Muscle layer of duodenum (tissue), 2 donors: ENCODE results near the gene AMBP.

Experiments used
- H3K27ac ChIP-seq: one replicate; pipeline ENCODE4 v1.7.0; 2013; ENCODE audit warnings: mild to moderate bottlenecking, low read length
- H3K27me3 ChIP-seq: one replicate; pipeline ENCODE4 v1.7.0; 2013; ENCODE audit warnings: low read depth, mild to moderate bottlenecking, control low read depth, low read length
- H3K36me3 ChIP-seq, 2 donors: one replicate each; pipeline ENCODE4 v1.7.0; 2013; ENCODE audit warnings: low read length in 2 of 2, control low read depth in 1 of 2, mild to moderate bottlenecking in 1 of 2; ENCODE audit not compliant: insufficient read depth in 2 of 2, control insufficient read depth in 1 of 2
- H3K4me1 ChIP-seq, 2 donors: one replicate each; pipeline ENCODE4 v1.7.0; 2013; ENCODE audit warnings: low read length in 2 of 2, mild to moderate bottlenecking in 2 of 2, control low read depth in 1 of 2, moderate library complexity in 1 of 2; ENCODE audit not compliant: insufficient read depth in 2 of 2, control insufficient read depth in 1 of 2
- H3K4me3 ChIP-seq, 2 donors: one replicate each; pipeline ENCODE4 v1.7.0; 2013; ENCODE audit warnings: low read length in 2 of 2, low read depth in 1 of 2, mild to moderate bottlenecking in 1 of 2
- H3K9me3 ChIP-seq, 2 donors: one replicate each; pipeline ENCODE4 v1.7.0; 2013; ENCODE audit warnings: low read length in 2 of 2, control low read depth in 1 of 2, mild to moderate bottlenecking in 1 of 2; ENCODE audit not compliant: control insufficient read depth in 1 of 2
- donor health status: healthy.

AMBP gene

DNA sequence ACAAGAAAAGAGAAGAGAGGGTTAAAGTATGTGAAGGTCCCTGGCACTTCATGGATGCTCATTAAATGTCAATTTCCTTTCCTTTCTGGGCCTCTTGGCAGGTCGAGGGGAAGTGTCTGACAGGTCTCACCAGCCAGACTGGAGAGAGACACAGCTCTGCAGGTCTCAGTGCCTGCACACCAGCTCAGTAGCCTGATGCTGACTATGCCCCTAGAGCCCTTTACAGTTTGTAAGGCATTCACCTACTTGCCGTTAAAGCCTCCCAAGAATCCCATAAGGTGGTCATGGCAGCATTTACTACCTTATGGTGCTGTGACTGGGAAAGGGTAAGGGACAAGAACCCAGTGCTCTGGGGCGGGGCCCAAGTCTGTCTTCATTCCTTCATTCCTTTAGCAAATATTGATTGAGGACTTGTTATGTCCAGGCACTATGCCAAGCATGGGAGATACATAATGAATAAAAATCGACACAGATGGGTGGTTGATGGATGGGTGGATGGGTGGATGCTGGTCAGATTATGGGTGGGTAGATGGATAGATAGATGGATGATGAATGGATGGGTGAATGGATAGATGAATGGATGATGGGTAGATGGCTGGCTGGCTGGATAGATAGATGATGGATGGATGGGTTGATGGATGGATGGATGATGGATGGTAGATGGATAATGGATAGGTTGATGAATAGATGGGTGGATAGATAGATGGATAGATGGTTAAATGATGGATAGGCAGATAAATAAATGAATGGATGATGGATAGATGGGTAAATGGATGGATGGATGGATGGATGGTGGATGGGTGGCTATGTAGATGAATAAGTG, 42.3 kb upstream of the AMBP start:
- H3K27me3 ChIP-seq, result no peaks in the 10 kb centered on the region
- no peak overlapping the region for H3K4me3 ChIP-seq
- no peaks in the 10 kb centered on the region for H3K36me3 ChIP-seq
- H3K4me1 ChIP-seq, result no peaks in the 10 kb centered on the region
- H3K27ac ChIP-seq, result no peak overlapping the region
- H3K9me3 ChIP-seq, result no peaks in the 10 kb centered on the region

DNA sequence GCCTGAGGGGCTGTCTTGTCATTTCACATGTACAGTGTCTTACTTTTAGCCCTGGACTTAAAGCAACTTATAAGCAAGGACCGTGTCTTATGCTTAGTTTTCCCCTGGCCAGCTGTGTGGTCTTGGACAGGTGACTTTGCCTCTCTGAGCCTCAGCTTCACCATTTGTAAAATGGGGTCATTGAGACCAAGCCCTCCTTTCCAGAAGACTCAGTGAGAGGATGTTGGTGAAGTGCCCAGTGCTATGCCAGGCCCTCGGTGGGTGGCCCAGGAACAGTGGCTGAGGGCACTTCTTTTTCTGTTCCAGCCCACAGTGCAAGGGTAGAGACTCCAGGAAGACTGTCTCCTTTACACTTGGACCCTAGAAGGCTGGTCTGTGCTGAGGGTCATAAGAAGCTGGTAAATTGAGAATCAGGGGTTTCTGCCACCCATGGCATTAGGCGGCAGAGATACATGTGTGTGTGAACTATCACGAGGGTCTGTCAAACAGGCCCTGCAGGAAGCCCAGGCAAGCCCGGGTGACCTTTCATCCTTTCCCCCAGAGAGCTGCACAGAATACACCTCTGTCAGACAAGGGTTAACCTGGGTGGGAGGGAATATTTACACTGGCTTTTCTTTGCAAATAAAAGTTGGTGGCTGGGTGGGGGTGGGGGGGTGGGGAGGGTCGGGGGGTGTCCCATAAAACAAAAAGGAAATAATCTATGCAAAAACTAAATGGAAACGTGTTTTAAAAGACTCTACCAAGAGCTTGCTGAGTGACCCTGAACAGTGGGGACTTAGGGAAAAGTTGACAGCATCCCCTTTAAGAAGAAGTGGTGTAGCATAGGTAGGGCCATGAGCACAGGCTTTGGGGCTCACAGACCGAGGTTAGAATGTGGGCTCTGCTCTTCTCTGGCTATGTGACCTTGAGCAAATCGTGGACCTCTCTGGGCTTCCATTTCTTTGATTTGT, 41.4 kb upstream of the AMBP start:
- H3K27me3 ChIP-seq, result no peaks in the 10 kb centered on the region
- no peaks in the 10 kb centered on the region for H3K4me1 ChIP-seq
- no peak overlapping the region for H3K4me3 ChIP-seq
- no peaks in the 10 kb centered on the region for H3K36me3 ChIP-seq
- no peak overlapping the region for H3K27ac ChIP-seq
- H3K9me3 ChIP-seq, result no peaks in the 10 kb centered on the region

DNA sequence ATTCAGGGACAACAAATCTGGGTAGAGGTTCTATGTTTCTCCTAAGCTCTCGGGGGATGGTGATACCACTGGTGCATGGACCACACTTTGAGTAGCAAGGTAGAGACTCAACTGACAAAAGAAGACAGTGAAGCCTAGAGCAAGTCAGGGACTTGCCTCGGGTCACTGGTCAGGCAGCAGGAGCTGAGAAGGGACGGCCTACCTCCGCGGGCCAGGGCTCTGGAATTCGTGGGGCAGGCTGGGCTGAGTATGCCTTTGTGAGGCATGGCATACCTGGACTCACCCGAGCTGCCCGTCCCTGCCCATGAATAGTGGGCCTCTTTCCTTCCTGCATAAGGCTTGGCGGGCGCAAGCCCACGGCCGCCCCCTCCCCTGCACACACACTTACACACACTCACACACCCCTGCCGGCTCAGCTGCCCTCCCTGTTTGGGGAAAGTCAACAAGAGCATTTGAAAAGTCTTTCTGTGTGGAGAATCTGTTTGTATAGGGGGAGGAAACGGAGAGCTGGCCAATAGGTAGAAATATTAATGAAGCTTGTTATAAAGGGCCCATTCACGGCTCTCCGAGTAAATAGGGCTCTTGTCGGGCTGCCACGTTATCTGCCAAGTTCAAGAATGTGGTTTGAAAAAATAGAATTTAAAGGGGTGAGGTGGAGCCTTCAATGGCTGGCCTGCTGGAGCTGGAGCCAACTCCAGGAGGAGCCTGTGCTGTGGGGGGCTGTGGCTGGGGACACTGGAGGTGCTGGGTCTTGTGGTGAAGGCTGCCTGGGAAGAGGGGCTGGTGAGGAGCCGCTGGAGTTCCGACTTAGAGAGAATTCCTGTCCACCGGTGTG, 40.1 kb upstream of the AMBP start:
- Histone ChIP-seq H3K27ac (no peak overlapping the region), H3K36me3 (no peaks in the 10 kb centered on the region), H3K4me1 (peaks cover 0 to 5% of the 10 kb centered on the region in 2 donors), H3K4me3 (no peak overlapping the region), H3K9me3 (no peaks in the 10 kb centered on the region), H3K27me3 (no peaks in the 10 kb centered on the region)

DNA sequence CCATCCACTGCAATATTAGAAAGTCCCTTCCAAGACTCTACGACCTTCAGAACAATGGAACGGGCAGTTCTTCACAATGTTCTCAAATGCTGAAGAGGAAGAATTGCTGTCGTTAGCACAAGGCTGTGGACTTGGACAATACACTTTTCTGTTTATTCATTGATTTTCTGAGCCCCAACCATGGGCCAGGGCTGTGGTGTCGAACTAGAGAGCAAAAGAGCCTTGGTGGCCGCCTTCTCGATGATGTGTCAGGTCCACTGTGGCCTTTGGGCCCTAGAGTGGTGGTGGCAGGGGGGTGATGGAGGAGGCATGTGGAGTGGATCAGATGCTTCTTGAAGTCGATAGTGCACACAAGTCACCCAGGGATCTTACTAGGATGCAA, 39.5 kb upstream of the AMBP start:
- H3K36me3 ChIP-seq, result no peaks in the 10 kb centered on the region

DNA sequence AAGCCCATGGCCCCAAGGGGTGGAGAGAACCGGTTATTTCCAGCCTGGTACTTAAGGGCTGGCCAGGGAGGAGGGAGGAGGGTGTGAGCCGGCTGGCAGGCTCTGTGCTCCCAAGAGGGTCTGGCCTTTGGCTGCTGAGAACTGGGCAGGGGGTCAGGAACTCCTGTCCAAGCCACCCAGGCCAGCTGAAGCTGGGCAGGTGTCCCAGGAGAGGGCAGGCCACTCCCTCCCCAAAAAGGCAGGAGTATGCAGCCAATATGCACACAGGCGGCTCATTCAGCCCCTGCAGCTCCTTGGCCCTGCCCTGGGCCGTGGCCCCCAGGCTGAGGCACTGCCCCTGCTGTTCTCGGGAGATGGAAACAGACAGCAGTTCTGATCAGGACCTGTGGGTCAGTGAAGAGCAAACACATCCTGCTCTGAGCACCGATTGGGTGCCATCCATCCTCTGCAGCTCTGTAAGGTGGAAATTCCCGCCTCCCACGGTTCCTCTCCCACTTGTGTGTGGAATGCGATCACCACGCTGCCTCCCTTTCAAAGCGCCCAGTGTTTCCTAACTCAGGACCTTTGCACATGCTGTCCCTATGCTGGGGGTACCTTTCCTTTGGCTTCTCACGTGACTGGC, 38.1 kb upstream of the AMBP start:
- H3K9me3 ChIP-seq, result no peaks in the 10 kb centered on the region
- no peaks in the 10 kb centered on the region for H3K27me3 ChIP-seq
- no peaks in the 10 kb centered on the region for H3K36me3 ChIP-seq
- no peak overlapping the region for H3K4me3 ChIP-seq
- peaks cover 0 to 6% of the 10 kb centered on the region in 2 donors for H3K4me1 ChIP-seq
- H3K27ac ChIP-seq, result no peak overlapping the region

More for the DNA sequence above, 39.5 kb upstream of the AMBP start:
- no peaks in the 10 kb centered on the region for H3K27me3 ChIP-seq
- peaks cover 0 to 6% of the 10 kb centered on the region in 2 donors for H3K4me1 ChIP-seq
- no peaks in the 10 kb centered on the region for H3K9me3 ChIP-seq
- no peak overlapping the region for H3K27ac ChIP-seq
- H3K4me3 ChIP-seq, result no peak overlapping the region

DNA sequence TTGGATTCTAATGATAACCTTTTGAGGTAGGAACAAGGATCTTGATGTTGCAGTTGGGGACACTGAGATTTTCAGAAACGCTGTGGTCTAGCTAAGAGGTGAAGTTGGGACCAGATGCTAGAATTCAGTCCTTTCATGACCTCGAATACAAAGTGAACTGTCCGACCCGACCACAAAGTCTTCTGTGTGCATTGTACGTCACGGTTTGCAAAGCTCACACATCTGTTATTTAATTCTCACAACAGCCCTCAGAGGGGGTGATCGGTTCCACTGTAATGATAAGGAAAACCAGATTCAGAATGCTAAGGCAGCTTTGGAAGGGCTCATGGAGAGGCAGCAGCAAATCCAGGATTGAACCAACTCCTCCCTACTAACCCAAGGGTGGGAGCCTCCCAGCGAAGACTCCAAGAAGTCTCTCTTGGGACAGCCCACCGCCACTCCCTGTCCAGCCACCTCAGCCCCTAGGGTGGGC, 37.6 kb upstream of the AMBP start:
- no peak overlapping the region for H3K4me3 ChIP-seq
- no peaks in the 10 kb centered on the region for H3K36me3 ChIP-seq
- H3K27me3 ChIP-seq, result no peaks in the 10 kb centered on the region
- no peaks in the 10 kb centered on the region for H3K9me3 ChIP-seq
- no peak overlapping the region for H3K27ac ChIP-seq
- peaks cover 0 to 6% of the 10 kb centered on the region in 2 donors for H3K4me1 ChIP-seq

DNA sequence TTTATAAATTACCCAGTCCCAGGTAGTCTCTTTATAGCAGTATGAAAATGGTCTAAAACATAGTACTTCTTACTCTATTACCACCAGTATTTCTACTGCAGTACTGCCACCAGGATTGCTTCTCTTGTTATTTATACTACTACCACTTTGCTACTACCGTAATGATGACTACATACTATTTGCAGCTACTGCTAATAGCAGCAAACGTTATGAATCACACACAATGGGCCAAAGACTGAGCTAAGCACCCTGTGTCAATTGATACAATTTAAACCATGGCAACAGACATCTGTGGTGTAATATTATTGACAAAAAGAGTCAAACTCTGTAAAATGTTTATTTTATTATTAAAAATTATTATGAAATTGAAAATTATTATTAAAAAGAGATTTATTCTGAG, 36.3 kb upstream of the AMBP start:
- no peak overlapping the region for H3K27ac ChIP-seq
- H3K27me3 ChIP-seq, result no peaks in the 10 kb centered on the region

DNA sequence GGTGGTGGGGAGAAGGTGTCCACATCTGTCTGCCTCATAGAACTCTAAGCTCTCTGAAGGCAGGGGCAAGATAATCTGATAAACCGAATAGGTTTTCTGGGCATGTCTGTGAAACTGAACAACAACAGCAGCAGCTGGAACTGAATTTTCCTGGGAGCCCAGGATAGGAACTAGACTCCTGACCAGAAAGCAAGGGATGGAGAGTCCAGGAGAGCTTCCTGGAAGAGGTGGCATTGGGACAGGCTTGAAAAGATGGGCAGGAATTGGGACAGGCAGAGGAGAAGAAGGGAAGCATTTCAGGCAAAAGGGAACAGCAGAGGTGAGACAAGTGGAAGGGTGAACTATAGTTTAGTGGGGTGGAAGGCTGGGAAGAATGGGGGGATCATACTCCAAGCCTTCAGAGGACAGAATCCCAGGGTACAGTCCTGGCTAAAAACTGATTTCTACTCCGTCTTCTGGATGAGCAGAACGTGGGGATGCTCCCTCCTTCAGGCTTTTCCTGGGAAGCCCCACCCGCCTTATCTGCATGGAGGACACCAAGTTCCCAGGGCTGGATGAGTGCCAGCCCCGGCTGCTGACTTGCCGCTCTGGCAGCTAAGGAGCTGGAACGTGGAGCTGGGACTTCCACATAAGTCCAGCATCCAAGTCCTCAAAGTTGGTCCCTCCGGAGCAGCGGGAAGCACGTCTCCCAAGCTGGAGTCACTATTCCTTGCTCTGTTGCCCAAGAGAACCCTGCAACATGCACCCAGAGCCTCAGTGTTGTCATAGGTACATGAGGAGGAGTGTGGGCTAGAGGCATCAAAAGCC, 34.9 kb upstream of the AMBP start:
- Histone ChIP-seq H3K9me3 (no peaks in the 10 kb centered on the region), H3K4me1 (peaks cover 0 to 6% of the 10 kb centered on the region in 2 donors), H3K27ac (no peak overlapping the region), H3K4me3 (no peak overlapping the region), H3K27me3 (no peaks in the 10 kb centered on the region), H3K36me3 (no peaks in the 10 kb centered on the region)

More for the DNA sequence above, 36.3 kb upstream of the AMBP start:
- Histone ChIP-seq H3K9me3 (no peaks in the 10 kb centered on the region), H3K4me3 (no peak overlapping the region), H3K36me3 (no peaks in the 10 kb centered on the region), H3K4me1 (peaks cover 0 to 6% of the 10 kb centered on the region in 2 donors)

DNA sequence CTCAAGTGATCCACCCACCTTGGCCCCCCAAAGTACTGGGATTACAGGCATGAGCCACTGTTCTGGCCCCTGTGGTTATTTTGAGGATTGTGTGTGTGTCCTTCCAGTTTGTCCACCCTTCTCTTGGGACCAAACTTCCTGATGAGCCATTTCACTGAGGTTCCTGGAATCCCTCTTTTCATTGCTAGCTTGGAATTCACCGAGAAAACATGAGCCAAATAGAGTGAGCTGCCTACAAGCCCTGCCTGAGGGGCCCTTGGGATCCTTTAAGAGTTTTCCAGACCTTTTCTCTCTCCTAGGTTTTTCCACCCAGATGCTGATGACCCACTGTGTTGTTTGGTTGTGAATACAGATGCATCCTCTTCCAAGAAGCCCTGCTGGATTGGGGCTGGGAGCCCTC, 34.2 kb upstream of the AMBP start:
- Histone ChIP-seq H3K4me3 (no peak overlapping the region), H3K27ac (no peak overlapping the region), H3K36me3 (no peaks in the 10 kb centered on the region), H3K4me1 (peaks cover 0 to 6% of the 10 kb centered on the region in 2 donors), H3K27me3 (no peaks in the 10 kb centered on the region), H3K9me3 (no peaks in the 10 kb centered on the region)

DNA sequence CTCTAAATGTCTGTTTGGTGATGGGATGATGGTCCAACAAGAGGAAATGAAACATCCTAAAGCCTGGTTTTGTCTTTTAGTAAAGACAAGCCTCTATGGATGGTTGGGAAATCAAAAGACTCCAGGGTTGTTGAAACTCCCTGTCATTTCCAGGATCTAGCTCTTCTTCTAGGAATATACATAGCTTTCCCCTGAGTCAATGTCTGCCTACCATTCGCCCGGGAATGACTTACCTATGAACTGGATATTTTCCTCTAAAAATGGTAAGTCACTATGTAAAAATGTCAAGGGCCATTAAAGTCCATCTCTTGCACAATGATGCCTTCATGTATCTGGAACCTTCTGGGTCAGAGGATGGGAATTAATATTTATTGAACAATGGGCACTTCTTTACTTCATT, 32.1 kb upstream of the AMBP start:
- peaks cover 0 to 6% of the 10 kb centered on the region in 2 donors for H3K4me1 ChIP-seq
- no peak overlapping the region for H3K27ac ChIP-seq
- H3K9me3 ChIP-seq, result no peaks in the 10 kb centered on the region
- no peak overlapping the region for H3K4me3 ChIP-seq
- H3K36me3 ChIP-seq, result no peaks in the 10 kb centered on the region
- no peaks in the 10 kb centered on the region for H3K27me3 ChIP-seq
